Bone marrow (tissue), 2 donors: ENCODE data around the gene SEC23IP.
"Not testable (repeated sequence)": the region's sequence is repeated elsewhere in the genome, so short reads cannot be mapped to it uniquely, and the experiment has no call there.

Experiments
- DNase-seq, 2 donors: peaks; one replicate each; lab custom pipeline; 2025; lab: John Stamatoyannopoulos, UW

The SEC23IP gene

DNA sequence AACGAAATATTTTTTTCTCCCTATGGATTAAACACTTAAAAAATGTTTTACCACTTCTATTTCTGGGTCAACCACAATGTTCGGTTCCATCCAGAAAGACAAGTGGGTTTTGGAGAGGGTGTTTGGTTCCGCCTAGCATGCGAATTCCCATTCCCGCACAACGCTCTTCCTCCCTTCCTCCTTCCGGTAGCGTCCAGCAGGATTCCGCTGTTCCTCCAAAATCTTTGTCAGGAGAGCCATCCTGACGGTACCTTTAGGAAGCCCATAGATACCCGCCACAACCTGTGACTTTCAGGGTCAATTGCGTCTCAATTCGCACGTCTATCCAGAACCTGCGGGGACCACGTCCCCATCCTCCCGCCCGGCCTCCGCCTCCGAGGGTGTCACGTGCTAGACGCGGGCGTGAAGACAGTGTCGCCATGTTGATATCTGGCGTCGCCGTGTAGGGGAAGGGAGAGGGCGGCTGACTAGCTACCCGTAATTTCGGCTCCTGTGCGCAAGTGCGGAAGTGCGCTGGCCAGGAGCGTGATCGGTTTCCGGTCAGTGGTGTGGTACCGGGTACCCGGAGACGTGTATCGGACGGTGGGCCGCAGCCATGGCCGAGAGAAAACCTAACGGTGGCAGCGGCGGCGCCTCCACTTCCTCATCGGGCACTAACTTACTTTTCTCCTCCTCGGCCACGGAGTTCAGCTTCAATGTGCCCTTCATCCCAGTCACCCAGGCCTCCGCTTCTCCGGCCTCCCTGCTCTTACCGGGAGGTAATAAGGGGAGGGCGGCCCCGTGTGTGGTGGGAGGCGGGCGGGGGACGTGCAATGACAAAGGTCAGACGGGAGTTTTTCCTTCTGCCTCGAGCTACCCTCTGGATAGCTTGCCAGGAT lies at the start of gene SEC23IP:
SEC23IP (plus strand) TSS at position 543 of the 878 bp plus-strand sequence; CDS start at position 596, 53 bp downstream.
- DNase-seq, result peak; percentile 73 to 74

- DNase-seq, result peak in 1 of 2 donors; percentile 3
Measured at GRCh38 chr10:119845656-119846055, 46.9 kb upstream of the SEC23IP start.

DNA sequence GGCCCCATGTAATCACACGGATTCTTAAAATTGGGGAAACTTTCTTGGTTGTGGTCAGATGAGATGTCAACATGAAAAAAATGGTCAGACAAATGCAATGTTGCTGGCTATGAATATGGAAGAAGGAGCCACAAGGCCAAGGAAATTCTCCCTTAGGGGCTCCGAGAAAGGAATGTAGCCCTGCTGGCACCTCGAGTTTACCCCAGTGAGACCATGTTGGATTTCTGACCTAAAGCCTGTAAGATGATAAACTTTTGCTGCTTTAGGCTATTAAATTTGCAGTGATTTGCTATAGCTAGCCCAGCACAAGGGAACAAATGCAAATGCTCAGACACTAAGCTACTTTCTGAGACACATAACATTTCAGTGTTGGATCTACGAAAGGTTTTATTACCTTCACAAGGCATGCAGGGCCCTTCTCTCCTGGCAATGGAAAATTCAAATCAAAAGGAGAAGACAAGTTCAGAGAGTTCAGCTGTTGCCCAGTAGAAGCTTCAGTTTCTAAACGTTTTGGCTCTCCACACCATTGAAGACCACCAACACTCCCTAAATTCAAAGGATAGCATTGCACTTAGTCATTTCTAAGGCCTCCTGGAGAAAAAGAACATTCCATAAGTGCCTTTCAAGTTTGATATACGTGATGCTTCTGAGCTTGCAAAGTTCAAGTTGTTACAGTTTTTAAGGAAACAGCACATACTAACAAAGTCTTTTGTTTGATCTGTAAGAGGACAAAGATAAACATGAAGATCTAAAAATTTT lies 43.3 kb upstream of the SEC23IP start:
- DNase-seq, result no peak

DNA sequence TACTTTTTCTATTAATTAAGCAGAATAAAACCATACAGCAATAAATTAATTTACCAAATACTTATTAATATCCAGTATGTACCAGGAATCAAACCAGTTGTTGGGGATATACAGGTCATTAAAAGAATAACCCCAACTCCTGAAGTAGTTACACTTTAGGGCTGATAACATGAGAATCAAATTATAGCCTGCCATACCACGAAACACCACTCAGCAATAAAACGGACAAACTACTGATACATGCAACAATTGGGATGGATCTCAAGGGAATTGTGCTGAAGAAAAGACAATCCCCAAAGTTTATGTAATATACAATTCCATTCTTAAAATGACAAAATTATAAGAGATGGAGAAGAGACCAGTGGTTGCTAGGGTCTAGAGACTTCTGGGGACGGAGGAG lies 42.6 kb upstream of the SEC23IP start:
- no peak for DNase-seq

- DNase-seq, result no peak
Measured at GRCh38 chr10:119852277-119852676, 40.3 kb upstream of the SEC23IP start.

GRCh38 chr10:119852822-119853221 lies 39.7 kb upstream of the SEC23IP start:
- no peak for DNase-seq

DNA sequence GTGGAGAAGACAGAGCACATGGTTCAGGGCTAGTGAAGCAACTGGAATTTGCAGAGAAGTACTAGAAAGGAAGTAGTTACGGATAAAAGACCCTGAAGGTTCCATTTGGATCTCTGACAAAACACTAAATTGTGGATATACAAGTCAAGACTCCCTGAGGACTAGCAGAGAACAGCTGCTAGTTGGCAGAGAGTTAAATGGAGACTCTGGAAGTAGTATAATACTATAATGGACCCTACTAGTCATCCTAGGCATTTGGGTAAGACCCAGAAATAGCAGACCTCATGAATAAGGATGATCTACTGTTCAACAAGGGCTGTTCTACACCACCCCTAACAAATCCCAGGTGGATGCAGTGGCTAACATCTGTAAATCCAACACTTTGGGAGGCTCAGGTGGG lies 39.0 kb upstream of the SEC23IP start:
- no peak for DNase-seq

DNA sequence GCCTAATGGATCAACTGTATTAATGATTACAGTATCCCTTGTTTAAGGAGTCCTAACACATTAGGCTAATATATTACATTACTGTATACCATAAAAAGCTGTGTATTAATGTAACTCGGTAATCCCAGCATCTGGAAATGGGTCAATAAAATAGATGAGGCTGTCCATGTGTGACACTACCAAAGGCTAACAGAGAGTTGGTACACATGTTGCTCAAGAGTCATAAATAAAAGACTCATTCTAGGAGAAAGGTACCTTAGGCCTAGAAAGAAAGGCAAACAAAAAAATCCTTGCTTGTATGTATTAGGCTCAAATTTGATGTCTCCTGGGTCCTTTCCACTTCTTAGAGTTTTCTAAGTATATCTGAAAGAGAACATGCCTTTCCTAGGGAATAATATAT lies 34.5 kb upstream of the SEC23IP start:
- no peak for DNase-seq

- peak in 1 of 2 donors; percentile 19 for DNase-seq
Measured at GRCh38 chr10:119859420-119860258, 32.9 kb upstream of the SEC23IP start.

DNA sequence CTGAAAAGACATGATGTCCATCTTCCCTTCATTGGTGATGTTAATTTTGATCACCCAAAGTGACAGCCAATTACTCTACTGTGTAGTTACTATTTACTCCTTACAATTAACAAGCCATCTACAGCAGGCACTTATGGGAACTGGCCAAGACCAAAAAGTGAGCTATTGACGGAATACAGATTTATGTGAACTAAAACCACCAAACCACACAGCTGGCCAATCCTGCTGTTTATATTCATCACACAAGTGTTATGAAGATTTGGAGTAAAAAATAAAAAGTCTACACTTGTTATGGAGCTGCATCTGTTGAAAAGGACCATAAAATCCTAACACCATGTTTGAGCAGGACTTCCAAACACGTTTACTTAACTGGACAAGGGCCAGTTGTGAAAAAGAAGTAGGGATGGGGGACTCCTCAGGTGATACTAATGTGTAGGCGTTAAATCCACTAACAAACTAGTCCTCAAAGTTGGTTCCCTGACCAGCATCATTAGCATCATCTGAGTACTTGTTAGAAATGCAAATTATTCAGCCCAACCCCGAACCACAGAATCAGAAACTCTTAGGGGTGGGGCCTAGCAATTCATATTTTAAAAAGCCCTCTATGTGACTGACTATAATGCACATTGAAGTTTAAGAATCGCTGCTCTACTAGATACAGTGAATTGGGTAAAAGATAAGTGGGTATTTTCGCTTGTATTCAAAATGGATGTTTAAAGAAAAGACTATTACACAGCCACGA lies 31.5 kb upstream of the SEC23IP start:
- DNase-seq, result no peak

DNA sequence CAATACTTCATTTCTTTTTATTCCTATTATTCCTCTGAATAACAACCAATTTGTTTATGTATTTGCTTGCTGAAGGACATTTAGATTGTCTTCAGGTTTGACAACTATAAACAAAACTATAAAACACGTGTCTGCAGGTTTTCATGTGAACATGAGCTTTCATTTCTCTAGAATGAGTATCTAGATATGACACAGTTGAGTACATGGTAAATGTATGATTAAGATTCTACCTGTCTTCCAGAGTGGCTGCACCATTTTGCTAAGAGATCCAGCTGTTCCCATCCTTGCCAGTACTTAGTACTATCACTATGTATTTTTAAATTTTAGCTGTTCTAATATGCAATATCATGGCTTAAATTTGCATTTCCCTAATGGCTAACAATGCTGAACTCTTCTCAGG lies 30.0 kb upstream of the SEC23IP start:
- DNase-seq, result no peak

DNA sequence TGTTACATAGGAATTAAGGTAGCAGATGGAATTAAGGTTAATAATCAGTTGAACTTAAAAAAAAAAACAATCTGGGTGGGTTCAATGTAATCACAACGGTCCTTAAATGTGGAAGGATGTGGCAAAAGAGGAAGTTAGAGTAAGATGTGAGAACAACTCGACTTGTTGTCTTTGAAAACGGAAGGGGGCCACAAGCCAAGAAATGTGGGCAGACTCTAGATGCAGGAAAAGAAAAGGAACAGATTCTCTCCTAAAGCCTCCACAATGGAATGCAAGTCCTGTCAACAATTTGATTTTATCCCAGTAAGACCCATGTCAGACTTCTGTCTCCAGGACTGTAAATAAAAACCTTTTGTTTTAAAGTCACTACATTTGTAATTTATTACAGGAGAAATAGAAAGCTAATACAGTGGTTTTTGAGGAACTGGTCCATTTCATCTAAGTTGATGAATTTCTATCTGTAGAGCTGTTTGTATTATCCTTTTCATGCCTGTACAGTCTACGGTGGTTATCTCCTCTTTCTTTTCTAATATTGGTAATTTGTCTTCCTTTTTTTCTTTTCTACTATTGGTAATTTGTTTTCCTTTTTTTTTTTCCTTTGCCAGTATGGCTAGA lies 28.5 kb upstream of the SEC23IP start:
- no peak for DNase-seq

GRCh38 chr10:119865699-119866240 lies 26.8 kb upstream of the SEC23IP start:
- DNase-seq, result no peak

DNA sequence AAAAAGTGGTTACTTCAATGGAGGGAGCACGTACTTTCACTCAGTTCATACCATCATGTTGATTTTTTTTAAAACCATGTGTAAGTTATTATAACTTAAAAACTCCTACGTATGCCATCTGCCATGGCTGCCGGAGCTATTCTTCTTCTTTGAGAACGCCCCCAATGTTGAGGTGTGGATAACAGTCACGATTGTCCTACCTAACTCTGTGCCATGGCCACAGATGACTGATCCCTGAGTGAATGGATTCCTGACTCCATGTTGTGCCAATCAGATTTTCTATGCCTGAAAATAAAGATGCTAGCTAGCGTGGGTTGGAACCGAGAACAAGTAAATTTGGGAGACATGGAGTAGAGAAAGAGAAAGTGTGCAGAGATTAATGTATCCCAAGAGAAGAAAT lies 25.2 kb upstream of the SEC23IP start:
- no peak for DNase-seq

DNA sequence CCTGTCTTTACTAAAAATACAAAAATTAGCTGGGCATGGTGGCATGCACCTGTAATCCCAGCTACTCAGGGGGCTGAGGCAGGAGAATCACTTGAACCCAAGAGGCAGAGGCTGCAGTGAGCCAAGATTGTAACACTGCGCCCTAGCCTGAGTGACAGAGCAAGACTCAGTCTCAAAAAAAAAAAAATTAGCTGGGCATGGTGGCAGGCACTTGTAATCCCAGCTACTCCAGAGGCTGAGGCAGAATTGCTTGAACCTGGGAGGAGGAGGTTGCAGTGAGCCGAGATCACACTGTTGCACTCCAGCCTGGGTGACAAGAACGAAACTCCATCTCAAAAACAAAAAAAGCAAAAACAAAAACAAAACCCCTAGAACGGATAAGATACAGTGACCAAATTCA lies 23.1 kb upstream of the SEC23IP start:
- DNase-seq, result not testable (repeated sequence)

DNA sequence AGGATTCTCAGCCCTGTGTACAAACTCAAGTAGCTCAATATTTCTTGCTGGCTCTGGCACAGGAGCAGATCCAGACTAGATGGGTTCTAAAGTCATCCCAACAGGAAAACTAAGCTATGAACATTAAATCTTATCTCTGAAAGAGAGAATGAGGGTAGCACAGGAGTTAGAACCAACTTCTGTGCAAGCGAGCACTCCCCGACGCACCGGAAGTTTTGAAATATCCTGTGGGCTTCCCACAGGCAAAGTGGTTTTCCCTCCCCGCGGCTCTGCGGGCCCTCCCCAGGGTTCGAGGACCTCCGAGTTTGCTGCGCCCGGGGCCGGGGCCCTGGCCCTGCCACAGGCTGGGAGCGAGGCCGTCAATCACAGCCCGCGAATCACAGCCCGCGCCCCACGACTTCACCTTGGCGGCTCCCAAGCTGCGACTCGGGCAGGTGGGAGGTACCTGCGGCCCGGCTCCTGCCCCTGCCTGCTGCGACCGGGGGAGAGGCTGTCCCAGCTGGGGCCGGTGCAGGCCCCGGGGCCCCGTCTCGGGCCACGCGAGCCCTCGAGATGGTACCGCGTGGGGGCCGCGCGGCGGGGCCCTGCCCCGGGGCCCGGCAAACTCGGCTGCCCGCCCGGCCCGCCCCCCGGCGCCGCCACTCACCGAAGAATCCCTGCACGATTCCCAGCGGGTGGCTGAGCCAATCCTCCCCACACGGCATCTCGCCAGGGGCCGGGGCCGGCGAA lies 20.5 kb upstream of the SEC23IP start:
- DNase-seq, result peak; percentile 5 to 17

DNA sequence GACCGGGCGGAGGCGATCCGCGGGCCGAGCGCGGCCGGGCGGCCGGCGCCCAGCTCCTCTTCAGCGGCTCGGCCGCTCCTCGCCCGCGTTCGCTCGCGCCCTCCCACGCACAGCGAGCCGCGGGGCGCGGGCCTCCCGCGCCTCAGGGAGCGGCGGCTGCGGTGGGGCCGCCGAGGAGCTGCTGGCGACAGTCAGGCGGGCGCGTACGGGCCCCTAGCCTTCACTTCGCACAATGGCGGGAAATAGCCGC lies 20.0 kb upstream of the SEC23IP start, which contains the start of gene MCMBP:
MCMBP (minus strand) TSS at position 234 of the 250 bp plus-strand sequence. CDS start 259 bp downstream, outside the sequence.
- no peak for DNase-seq

GRCh38 chr10:119872860-119873681 lies 19.5 kb upstream of the SEC23IP start:
- peak; percentile 67 to 76 for DNase-seq

DNA sequence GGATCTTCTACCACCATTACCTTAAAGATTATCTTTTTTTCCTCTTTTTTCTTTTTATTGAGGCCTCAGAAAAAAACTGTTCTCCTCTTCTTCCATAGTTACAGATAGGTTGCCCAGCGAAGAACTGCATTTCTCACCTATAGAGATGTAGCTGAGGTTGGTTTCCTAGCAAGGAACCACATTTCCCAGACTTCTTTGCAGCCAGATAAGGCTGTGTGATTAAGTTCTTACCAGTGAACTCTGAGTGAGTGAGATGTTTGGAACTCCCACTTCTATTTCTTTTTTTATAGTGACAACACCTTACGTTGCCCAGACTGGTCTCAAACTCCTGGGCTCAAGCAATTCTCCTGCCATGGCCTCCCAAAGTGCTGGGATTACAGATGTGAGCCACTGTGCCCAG lies 14.0 kb upstream of the SEC23IP start:
- no peak for DNase-seq
